Smooth muscle cell (in vitro differentiated cells): Measurements from ENCODE around the gene CERK. TPM values are rescaled to one million over a fixed set of nuclear protein-coding genes. Genes with fewer than 3 reads are reported as not detected.

Source experiments
- DNase-seq: peaks from one replicate; lab custom pipeline; 2025; ENCODE audit not compliant: unreplicated experiment; lab: John Stamatoyannopoulos, UW
- H2AFZ ChIP-seq: fragments of 200-600 bp; sonication (generic); 2 replicates; pipeline ENCODE4 v1.6.0; 2016; ENCODE audit warnings: antibody characterized with exemption, low read depth, mild to moderate bottlenecking
- H3F3A ChIP-seq: fragments of 200-600 bp; sonication (generic); 2 replicates; pipeline ENCODE4 v1.6.0; 2017; ENCODE audit warnings: antibody characterized with exemption, low read depth
- H3K27ac ChIP-seq: fragments of 200-600 bp; sonication (generic); 2 replicates; pipeline ENCODE4 v1.5.1; 2016; ENCODE audit warnings: low read depth, mild to moderate bottlenecking
- H3K27me3 ChIP-seq: fragments of 200-600 bp; sonication (generic); 2 replicates; pipeline ENCODE4 v1.6.1; 2016; ENCODE audit warnings: low read depth, mild to moderate bottlenecking
- H3K36me3 ChIP-seq: fragments of 200-600 bp; sonication (generic); 2 replicates; pipeline ENCODE4 v1.5.1; 2016; ENCODE audit warnings: low read depth
- H3K4me1 ChIP-seq: fragments of 200-600 bp; sonication (generic); 2 replicates; pipeline ENCODE4 v1.5.1; 2016; ENCODE audit warnings: low read depth
- H3K4me2 ChIP-seq: fragments of 200-600 bp; sonication (generic); 2 replicates; pipeline ENCODE4 v1.6.0; 2016; ENCODE audit warnings: mild to moderate bottlenecking
- H3K4me3 ChIP-seq: fragments of 200-600 bp; sonication (generic); 2 replicates; pipeline ENCODE4 v1.5.1; 2016; ENCODE audit warnings: mild to moderate bottlenecking
- H3K79me2 ChIP-seq: fragments of 200-600 bp; sonication (generic); 2 replicates; pipeline ENCODE4 v1.6.0; 2016; ENCODE audit warnings: low read depth, mild to moderate bottlenecking
- H3K9ac ChIP-seq: fragments of 200-600 bp; sonication (generic); 2 replicates; pipeline ENCODE4 v1.6.0; 2016; ENCODE audit warnings: low read depth
- H3K9me3 ChIP-seq: fragments of 200-600 bp; sonication (generic); replicated peaks from 2 replicates; pipeline ENCODE4 v1.5.1; 2016; ENCODE audit warnings: low read depth
- H4K20me1 ChIP-seq: fragments of 200-600 bp; sonication (generic); 2 replicates; pipeline ENCODE4 v1.6.0; 2016; ENCODE audit warnings: low read depth
- CTCF ChIP-seq: fragments of 200-600 bp; sonication (generic); IDR thresholded peaks from 2 replicates; pipeline ENCODE4 v1.5.1; 2017; ENCODE audit warnings: borderline replicate concordance, mild to moderate bottlenecking, antibody characterized with exemption; ENCODE audit not compliant: insufficient read depth, poor library complexity, severe bottlenecking
- WGBS: methylation state at CpG from one replicate; pipeline ENCODE4 v1.1.7; 2016; ENCODE audit warnings: low lambda C conversion rate; 5-methylcytosine and 5-hydroxymethylcytosine counted together
- polyA plus RNA-seq: library from polyadenylated mRNA; unstranded; fragments of >200 nt; fragmentation: Nextera tagmentation; extraction: Ambion mirVana; gene quantifications from 2 replicates; pipeline ENCODE4 v1.2.1, GENCODE V29; 2016
- total RNA-seq: library from RNA; depleted of rRNA; stranded (reverse); fragments of >200 nt; gene quantifications from 2 replicates; pipeline ENCODE4 v1.2.3, GENCODE V29; 2014

Gene CERK
- total and polyA plus RNA-seq, 2 experiments from 2014 or later, result 25.4 to 25.6 TPM

GRCh38 chr22:46758867-46759290, 20.8 kb upstream of the CERK start:
- Histone ChIP-seq H3K27me3 (no peaks in the 10 kb centered on the region), H4K20me1 (no peaks in the 10 kb centered on the region), H3K79me2 (peaks cover 22% of the 10 kb centered on the region), H3K4me3 (no peak overlapping the region), H3K27ac (no peak overlapping the region), H3K4me1 (peaks cover 11% of the 10 kb centered on the region), H3K9ac (no peak overlapping the region), H3K9me3 (no peaks in the 10 kb centered on the region), H3F3A (peaks cover 7% of the 10 kb centered on the region), H2AFZ (no peak overlapping the region), H3K36me3 (no peaks in the 10 kb centered on the region), H3K4me2 (no peak overlapping the region)
- no peak for DNase-seq
- TF ChIP-seq CTCF, result peak; percentile 61
- 48% methylated on average over 6 of the region's 6 CpGs for WGBS

- H4K20me1 ChIP-seq, result no peaks in the 10 kb centered on the region
- 100% methylated on average over 1 of the region's 1 CpG for WGBS
- H3K4me2 ChIP-seq, result no peak overlapping the region
- H3K9me3 ChIP-seq, result no peaks in the 10 kb centered on the region
- H3K27ac ChIP-seq, result no peak overlapping the region
- no peak overlapping the region for H2AFZ ChIP-seq
- H3K4me3 ChIP-seq, result no peak overlapping the region
- no peak for DNase-seq
- H3K9ac ChIP-seq, result no peak overlapping the region
- H3K27me3 ChIP-seq, result no peaks in the 10 kb centered on the region
- no peak for TF ChIP-seq CTCF
- peaks cover 15% of the 10 kb centered on the region for H3K79me2 ChIP-seq
- peaks cover 14% of the 10 kb centered on the region for H3F3A ChIP-seq
- no peaks in the 10 kb centered on the region for H3K36me3 ChIP-seq
- peaks cover 9% of the 10 kb centered on the region for H3K4me1 ChIP-seq
Measured at GRCh38 chr22:46758121-46758520, 20.1 kb upstream of the CERK start.

- WGBS, result 90% methylated on average over 2 of the region's 2 CpGs
- Histone ChIP-seq H3K27me3 (no peaks in the 10 kb centered on the region), H3K27ac (no peak overlapping the region), H3K79me2 (peaks cover 9% of the 10 kb centered on the region), H4K20me1 (no peaks in the 10 kb centered on the region), H3K4me1 (peaks cover 9% of the 10 kb centered on the region), H3K36me3 (no peaks in the 10 kb centered on the region), H3F3A (peaks cover 16% of the 10 kb centered on the region), H3K4me2 (no peak overlapping the region), H2AFZ (no peak overlapping the region), H3K9ac (no peak overlapping the region), H3K9me3 (no peaks in the 10 kb centered on the region), H3K4me3 (no peak overlapping the region)
- TF ChIP-seq CTCF, result no peak
- DNase-seq, result no peak
Measured at GRCh38 chr22:46757104-46757503, 19.1 kb upstream of the CERK start.

- H3K4me1 ChIP-seq, result peaks cover 6% of the 10 kb centered on the region
- no peaks in the 10 kb centered on the region for H3K36me3 ChIP-seq
- no peaks in the 10 kb centered on the region for H3K9me3 ChIP-seq
- peaks cover 16% of the 10 kb centered on the region for H3F3A ChIP-seq
- H3K4me2 ChIP-seq, result no peak overlapping the region
- no peak overlapping the region for H3K9ac ChIP-seq
- DNase-seq, result no peak
- no peak overlapping the region for H3K27ac ChIP-seq
- TF ChIP-seq CTCF, result no peak
- H4K20me1 ChIP-seq, result no peaks in the 10 kb centered on the region
- H3K79me2 ChIP-seq, result no peaks in the 10 kb centered on the region
- WGBS, result 80% methylated on average over 1 of the region's 1 CpG
- no peak overlapping the region for H2AFZ ChIP-seq
- no peaks in the 10 kb centered on the region for H3K27me3 ChIP-seq
- H3K4me3 ChIP-seq, result no peak overlapping the region
Measured at GRCh38 chr22:46756097-46756496, 18.0 kb upstream of the CERK start.
